Keratinocyte (primary cell): ENCODE results near the gene WT1.

Experiments used
- EZH2 ChIP-seq: IDR thresholded peaks from one replicate; pipeline ENCODE4 v1.6.1; 2012; ENCODE audit warnings: inconsistent platforms, mild to moderate bottlenecking, low read length, moderate library complexity
- TF ChIP-seq, protein P1 (sequence below), 3 experiments: IDR thresholded peaks in 1 of 3; conservative IDR thresholded peaks in 1 of 3; optimal IDR thresholded peaks in 1 of 3; 2 replicates in 2 of 3; 3 replicates in 1 of 3; pipeline versions ENCODE3 to v1.5.1; 2011; ENCODE audit warnings: low read length in 3 of 3, mild to moderate bottlenecking in 3 of 3, moderate library complexity in 2 of 3, control low read depth in 1 of 3, inconsistent platforms in 1 of 3; ENCODE audit not compliant: insufficient read depth in 2 of 3; ENCODE audit errors: extremely low read depth in 1 of 3

DNA sequence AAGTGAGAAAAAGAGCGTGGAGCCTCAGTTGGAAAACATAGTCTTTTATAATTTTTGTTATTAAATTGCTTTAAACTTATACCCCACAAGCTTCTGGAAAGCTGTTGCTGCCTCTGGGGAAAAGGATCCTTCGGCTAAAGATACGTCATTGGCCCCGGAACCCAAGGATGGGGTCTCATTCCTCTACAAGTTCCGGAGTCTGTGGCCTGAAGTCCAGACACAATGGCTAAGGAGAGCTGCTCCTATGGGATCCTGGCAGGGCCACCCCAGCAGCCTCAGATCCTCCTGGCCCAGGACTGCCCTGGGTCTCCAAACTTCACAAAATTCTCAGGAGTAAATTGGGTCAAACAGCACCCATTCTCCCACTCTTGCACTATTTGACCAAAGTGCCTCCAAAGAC lies 5.9 kb downstream of the WT1 start:
- TF ChIP-seq, protein P1, sequence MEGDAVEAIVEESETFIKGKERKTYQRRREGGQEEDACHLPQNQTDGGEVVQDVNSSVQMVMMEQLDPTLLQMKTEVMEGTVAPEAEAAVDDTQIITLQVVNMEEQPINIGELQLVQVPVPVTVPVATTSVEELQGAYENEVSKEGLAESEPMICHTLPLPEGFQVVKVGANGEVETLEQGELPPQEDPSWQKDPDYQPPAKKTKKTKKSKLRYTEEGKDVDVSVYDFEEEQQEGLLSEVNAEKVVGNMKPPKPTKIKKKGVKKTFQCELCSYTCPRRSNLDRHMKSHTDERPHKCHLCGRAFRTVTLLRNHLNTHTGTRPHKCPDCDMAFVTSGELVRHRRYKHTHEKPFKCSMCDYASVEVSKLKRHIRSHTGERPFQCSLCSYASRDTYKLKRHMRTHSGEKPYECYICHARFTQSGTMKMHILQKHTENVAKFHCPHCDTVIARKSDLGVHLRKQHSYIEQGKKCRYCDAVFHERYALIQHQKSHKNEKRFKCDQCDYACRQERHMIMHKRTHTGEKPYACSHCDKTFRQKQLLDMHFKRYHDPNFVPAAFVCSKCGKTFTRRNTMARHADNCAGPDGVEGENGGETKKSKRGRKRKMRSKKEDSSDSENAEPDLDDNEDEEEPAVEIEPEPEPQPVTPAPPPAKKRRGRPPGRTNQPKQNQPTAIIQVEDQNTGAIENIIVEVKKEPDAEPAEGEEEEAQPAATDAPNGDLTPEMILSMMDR (optimal IDR thresholded peaks at IDR 0.05 in 1 of 3, IDR thresholded peaks at IDR 0.05 in 1 of 3, conservative IDR thresholded peaks at IDR 0.05 in 1 of 3; ENCODE audit: extremely low read depth in 1 of 3, insufficient read depth in 2 of 3, low read length in 3 of 3) = no peak
- no peak for TF ChIP-seq EZH2
